Central memory CD8-positive, alpha-beta T cell (primary cell): ENCODE measurements around the gene USP17L20.
A peak's percentile ranks its signal among the peaks of the same experiment; 100 is the strongest.
"Not testable (repeated sequence)": the region's sequence is repeated elsewhere in the genome, so short reads cannot be mapped to it uniquely, and the experiment has no call there.

ENCODE experiments used
- ATAC-seq: fragments of 150-1000 bp; cut with Tn5 transposase; replicated peaks from 2 replicates; pipeline ENCODE4 v1.10.0; 2022; ENCODE audit warnings: mild to moderate bottlenecking, moderate FRiP score, moderate number of reproducible peaks; ENCODE audit not compliant: poor library complexity, severe bottlenecking; ENCODE audit errors: extremely low read depth
- DNase-seq, 2 donors: peaks; one replicate each; pipeline ENCODE4 v3.0.0; 2021; ENCODE audit warnings: low spot score in 2 of 2
- H3K27ac Mint-ChIP-seq: one replicate; pipeline ENCODE4 v1.8.0; 2022; ENCODE audit warnings: low read depth, mild to moderate bottlenecking, moderate library complexity, mixed read lengths
- H3K27me3 Mint-ChIP-seq: one replicate; pipeline ENCODE4 v1.8.0; 2022; ENCODE audit warnings: mixed read lengths
- H3K36me3 Mint-ChIP-seq: one replicate; pipeline ENCODE4 v1.8.0; 2022; ENCODE audit warnings: mild to moderate bottlenecking, moderate library complexity, mixed read lengths; ENCODE audit not compliant: insufficient read depth
- H3K4me1 Mint-ChIP-seq: one replicate; pipeline ENCODE4 v1.8.0; 2022; ENCODE audit warnings: mixed read lengths
- H3K4me3 Mint-ChIP-seq: one replicate; pipeline ENCODE4 v1.8.0; 2022; ENCODE audit warnings: mild to moderate bottlenecking, moderate library complexity, mixed read lengths
- H3K9me3 Mint-ChIP-seq: one replicate; pipeline ENCODE4 v1.8.0; 2022; ENCODE audit warnings: mixed read lengths

The USP17L20 gene

DNA sequence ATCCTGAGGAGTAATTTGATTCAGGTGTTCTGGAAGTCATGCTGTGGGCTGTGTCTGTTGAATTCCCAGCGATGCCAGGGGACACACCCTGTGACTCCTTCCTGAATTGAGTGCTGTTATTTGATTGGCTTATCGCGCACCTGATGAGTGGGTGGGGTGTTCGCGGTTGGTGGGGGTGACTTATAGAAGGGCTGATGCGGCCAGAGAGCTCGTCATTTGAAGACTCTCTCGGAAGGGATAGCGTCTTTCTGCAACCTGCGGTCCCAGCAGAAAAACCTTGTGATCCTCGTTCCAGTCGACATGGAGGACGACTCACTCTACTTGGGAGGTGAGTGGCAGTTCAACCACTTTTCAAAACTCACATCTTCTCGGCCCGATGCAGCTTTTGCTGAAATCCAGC is 9.4 kb downstream of the USP17L20 start, which contains the start of gene USP17L22:
TSS of gene USP17L22 (plus strand) at position 301 of the 400 bp plus-strand sequence. CDS start at position 301, 0 bp downstream.
- not testable (repeated sequence) for H3K4me1 Mint-ChIP-seq, H3K27ac Mint-ChIP-seq, H3K4me3 Mint-ChIP-seq, H3K36me3 Mint-ChIP-seq, ATAC-seq, DNase-seq, H3K27me3 Mint-ChIP-seq, H3K9me3 Mint-ChIP-seq

DNA sequence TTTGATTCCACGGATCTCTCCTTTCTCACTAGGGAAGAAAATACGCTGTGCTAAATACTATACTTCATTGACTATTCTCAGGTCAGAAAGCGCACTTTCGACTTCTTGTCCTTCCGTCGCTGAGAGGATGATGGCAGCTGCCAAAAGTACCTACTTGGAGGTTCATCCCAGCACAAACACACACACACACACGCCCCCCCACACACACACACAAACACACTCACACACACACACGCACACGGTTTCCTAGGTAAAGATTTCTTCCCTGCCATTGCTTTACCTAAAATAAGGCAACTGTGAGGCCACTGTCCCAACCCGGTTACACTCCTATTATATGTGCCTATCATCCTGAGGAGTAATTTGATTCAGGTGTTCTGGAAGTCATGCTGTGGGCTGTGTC is 13.8 kb downstream of the USP17L20 start:
- H3K36me3 Mint-ChIP-seq, H3K27ac Mint-ChIP-seq: not testable (repeated sequence)

More for the DNA sequence above, 13.8 kb downstream of the USP17L20 start:
- H3K27me3 Mint-ChIP-seq, H3K4me3 Mint-ChIP-seq, H3K9me3 Mint-ChIP-seq, H3K4me1 Mint-ChIP-seq, ATAC-seq: not testable (repeated sequence)
- peak; percentile 10 to 18 for DNase-seq
